ENCODE measurements around the gene KCNQ1OT1.

KCNQ1OT1 gene

GRCh38 chr11:2699531-2700414, at the start of gene KCNQ1OT1:
Gene KCNQ1OT1 (minus strand): TSS chr11:2699994.
- DNase-seq = peak; percentile 88

- no peak for DNase-seq
Observed at GRCh38 chr11:2748814-2749554, 49.2 kb upstream of the KCNQ1OT1 start.

- no peak for DNase-seq
Observed at GRCh38 chr11:2748061-2748813, 48.4 kb upstream of the KCNQ1OT1 start.

GRCh38 chr11:2747248-2748027, 47.6 kb upstream of the KCNQ1OT1 start:
- DNase-seq = no peak

GRCh38 chr11:2746401-2747247, 46.8 kb upstream of the KCNQ1OT1 start:
- no peak for DNase-seq

- no peak for DNase-seq
Observed at GRCh38 chr11:2745511-2745910, 45.7 kb upstream of the KCNQ1OT1 start.

- no peak for DNase-seq
Observed at GRCh38 chr11:2744166-2744565, 44.4 kb upstream of the KCNQ1OT1 start.

- no peak for DNase-seq
Observed at GRCh38 chr11:2743427-2744110, 43.8 kb upstream of the KCNQ1OT1 start.

GRCh38 chr11:2742611-2743426, 43.0 kb upstream of the KCNQ1OT1 start:
- DNase-seq = no peak

GRCh38 chr11:2742201-2742600, 42.4 kb upstream of the KCNQ1OT1 start:
- DNase-seq = no peak

- no peak for DNase-seq
Observed at GRCh38 chr11:2741377-2742131, 41.8 kb upstream of the KCNQ1OT1 start.

- DNase-seq = no peak
Observed at GRCh38 chr11:2741006-2741376, 41.2 kb upstream of the KCNQ1OT1 start.

GRCh38 chr11:2740275-2740940, 40.6 kb upstream of the KCNQ1OT1 start:
- no peak for DNase-seq

GRCh38 chr11:2739531-2740274, 39.9 kb upstream of the KCNQ1OT1 start:
- no peak for DNase-seq

- no peak for DNase-seq
Observed at GRCh38 chr11:2738551-2739431, 39.0 kb upstream of the KCNQ1OT1 start.

GRCh38 chr11:2737866-2738265, 38.1 kb upstream of the KCNQ1OT1 start:
- DNase-seq = no peak

GRCh38 chr11:2737226-2737590, 37.4 kb upstream of the KCNQ1OT1 start:
- no peak for DNase-seq

Data from CD4-positive, alpha-beta T cell treated with Interleukin-6 for 4 hours (primary cell).